Activated CD4-positive, alpha-beta T cell treated with anti-CD3 and anti-CD28 coated beads for 36 hours (primary cell): Measurements from ENCODE around the gene KIAA1191. TPM values are rescaled to one million over a fixed set of nuclear protein-coding genes. Genes with fewer than 3 reads are reported as not detected.
A peak's percentile ranks its signal among the peaks of the same experiment; 100 is the strongest.
"Not testable (repeated sequence)": the region's sequence is repeated elsewhere in the genome, so short reads cannot be mapped to it uniquely, and the experiment has no call there.

Experiments used
- ATAC-seq: fragments of 200-7000 bp; cut with Tn5 transposase; one replicate; pipeline ENCODE4 v1.10.0; 2021; ENCODE audit warnings: mild to moderate bottlenecking, moderate library complexity
- CTCF ChIA-PET: fragments of 350-600 bp; sonication (Branson Sonifier 250); formaldehyde crosslinking; loops from one replicate; lab custom pipeline; 2021; ENCODE audit warnings: antibody characterized with exemption; lab: Charles Lee
- POLR2A ChIA-PET: fragments of 350-600 bp; sonication (Branson Sonifier 250); formaldehyde crosslinking; loops from one replicate; lab custom pipeline; 2021; ENCODE audit warnings: antibody characterized with exemption, inconsistent platforms; lab: Charles Lee
- DNase-seq: peaks from one replicate; pipeline ENCODE4 v3.0.0-alpha.2; 2020
- H3K27ac Mint-ChIP-seq: one replicate; pipeline ENCODE4 v1.8.0; 2021; ENCODE audit warnings: mixed read lengths
- H3K27me3 Mint-ChIP-seq: one replicate; pipeline ENCODE4 v1.8.0; 2021; ENCODE audit warnings: mixed read lengths
- H3K36me3 Mint-ChIP-seq: one replicate; pipeline ENCODE4 v1.8.0; 2021; ENCODE audit warnings: low read depth, mixed read lengths
- H3K4me1 Mint-ChIP-seq: one replicate; pipeline ENCODE4 v1.8.0; 2021; ENCODE audit warnings: mixed read lengths
- H3K4me3 Mint-ChIP-seq: one replicate; pipeline ENCODE4 v1.8.0; 2021; ENCODE audit warnings: mild to moderate bottlenecking, moderate library complexity, mixed read lengths
- H3K9me3 Mint-ChIP-seq: one replicate; pipeline ENCODE4 v1.8.0; 2021; ENCODE audit warnings: low read depth, mixed read lengths
- intact Hi-C, 2 experiments: fragments of 100-400 bp; cut with DNase I in 1 of 2; cut with micrococcal nuclease in 1 of 2; formaldehyde crosslinking; loops; one replicate each; pipeline versions ENCODE4 v1.14.2 to v1.15.1; 2022 to 2024; cut with DNase I, micrococcal nuclease
- total RNA-seq, 2 experiments: library from RNA; stranded (reverse); gene quantifications; one replicate each; pipeline ENCODE4 v1.2.3, GENCODE V29; 2021

Gene KIAA1191
- total RNA-seq: 10 to 100 TPM; 42.2 to 52.6 TPM

- POLR2A ChIA-PET: interaction anchor here (1.1 to 1.9 kb wide), 2 partner anchors 10 to 28 kb away, joined by 4 read pairs; no protein-coding TSS in a partner anchor
- H3K27me3 Mint-ChIP-seq: no peaks in the 10 kb centered on the region
- H3K4me1 Mint-ChIP-seq: peaks cover 32% of the 10 kb centered on the region
- peak; percentile 97 for DNase-seq
- no peaks in the 10 kb centered on the region for H3K9me3 Mint-ChIP-seq
- H3K36me3 Mint-ChIP-seq: peaks cover 23% of the 10 kb centered on the region
- intact Hi-C loops: loop anchor here (1.0 to 10.0 kb wide), 7 partner anchors 28 to 993 kb away; partner anchors contain the start of genes FAF2 (in 2 of the 2), RNF44 (in 2 of the 2), SIMC1 (in 2 of the 2) and LMAN2 (in 1 of the 2)
- peak within 1 kb of the TSS; percentile 94 for H3K27ac Mint-ChIP-seq
- H3K4me3 Mint-ChIP-seq: peak within 1 kb of the TSS; percentile 95
- CTCF ChIA-PET: interaction anchor here (1.2 to 1.6 kb wide), 2 partner anchors 11 to 19 kb away, joined by 3 to 4 read pairs; no protein-coding TSS in a partner anchor
- peak; percentile 91 for ATAC-seq
Observed at GRCh38 chr5:176361437-176362232, at the start of gene KIAA1191. Gene KIAA1191, minus strand, starts transcription at chr5:176361764. Its CDS starts 2,256 bp downstream, at chr5:176359508.

GRCh38 chr5:176410486-176411180, 49.1 kb upstream of the KIAA1191 start:
- Mint-ChIP-seq H3K4me1 (peaks cover 28% of the 10 kb centered on the region), H3K36me3 (peaks cover 8% of the 10 kb centered on the region), H3K27me3 (no peaks in the 10 kb centered on the region), H3K9me3 (no peaks in the 10 kb centered on the region), H3K27ac (no peak overlapping the region), H3K4me3 (no peak overlapping the region)
- ChIA-PET CTCF (interaction anchor here (0.6 to 0.9 kb wide), 3 partner anchors 74 to 249 kb away, joined by 3 to 4 read pairs (median 3); no protein-coding TSS in a partner anchor), POLR2A (no interaction called here)
- ATAC-seq (no peak), DNase-seq (no peak)
- intact Hi-C loops: loop anchor here in 1 of 2 experiments (10.0 kb wide), 2 partner anchors 134 to 164 kb away; partner anchors contain the start of gene CDHR2

GRCh38 chr5:176409765-176410164, 48.2 kb upstream of the KIAA1191 start:
- DNase-seq: no peak
- Mint-ChIP-seq H3K4me3 (no peak overlapping the region), H3K36me3 (peaks cover 8% of the 10 kb centered on the region), H3K27ac (no peak overlapping the region), H3K27me3 (no peaks in the 10 kb centered on the region), H3K4me1 (peaks cover 21% of the 10 kb centered on the region), H3K9me3 (no peaks in the 10 kb centered on the region)
- POLR2A ChIA-PET: no interaction called here
- ATAC-seq: no peak
- CTCF ChIA-PET: interaction anchor here (0.8 kb wide), 1 partner anchor 90 kb away, joined by 4 read pairs; no protein-coding TSS in a partner anchor
- intact Hi-C loops: loop anchor here in 1 of 2 experiments (10.0 kb wide), 2 partner anchors 135 to 165 kb away; partner anchors contain the start of gene CDHR2

GRCh38 chr5:176408590-176408989, 47.0 kb upstream of the KIAA1191 start:
- H3K4me1 Mint-ChIP-seq: peaks cover 9% of the 10 kb centered on the region
- intact Hi-C loops: no loop called here
- CTCF ChIA-PET: interaction anchor here (0.9 kb wide), 1 partner anchor 677 kb away, joined by 4 read pairs; no protein-coding TSS in a partner anchor

GRCh38 chr5:176408252-176408573, 46.6 kb upstream of the KIAA1191 start:
- H3K9me3 Mint-ChIP-seq, POLR2A ChIA-PET, H3K27me3 Mint-ChIP-seq, H3K27ac Mint-ChIP-seq, H3K36me3 Mint-ChIP-seq, H3K4me1 Mint-ChIP-seq, DNase-seq, H3K4me3 Mint-ChIP-seq, ATAC-seq, intact Hi-C loops: not testable (repeated sequence)
- CTCF ChIA-PET: interaction anchor here (0.9 to 1.3 kb wide), 2 partner anchors 8 to 678 kb away, joined by 4 to 6 read pairs; partner anchors contain the start of gene CLTB

More at GRCh38 chr5:176408590-176408989, 47.0 kb upstream of the KIAA1191 start:
- Mint-ChIP-seq H3K27me3 (no peaks in the 10 kb centered on the region), H3K9me3 (no peaks in the 10 kb centered on the region), H3K27ac (no peak overlapping the region), H3K4me3 (no peak overlapping the region), H3K36me3 (peaks cover 8% of the 10 kb centered on the region)
- ATAC-seq: no peak
- no peak for DNase-seq
- POLR2A ChIA-PET: no interaction called here

GRCh38 chr5:176407456-176408251, 46.1 kb upstream of the KIAA1191 start:
- CTCF ChIA-PET: interaction anchor here (1.3 kb wide), 1 partner anchor 9 kb away, joined by 6 read pairs; the partner anchor contains the start of gene CLTB
- H3K9me3 Mint-ChIP-seq: no peaks in the 10 kb centered on the region

GRCh38 chr5:176406436-176407052, 45.0 kb upstream of the KIAA1191 start:
- H3K4me1 Mint-ChIP-seq: peaks cover 2% of the 10 kb centered on the region
- POLR2A ChIA-PET: interaction anchor here (0.6 kb wide), 1 partner anchor 616 kb away, joined by 3 read pairs; the partner anchor contains the start of gene ZNF346
- intact Hi-C loops: no loop called here

More at GRCh38 chr5:176407456-176408251, 46.1 kb upstream of the KIAA1191 start:
- intact Hi-C loops: no loop called here
- ATAC-seq (no peak), DNase-seq (no peak)
- peaks cover 8% of the 10 kb centered on the region for H3K36me3 Mint-ChIP-seq
- no peaks in the 10 kb centered on the region for H3K27me3 Mint-ChIP-seq
- H3K4me3 Mint-ChIP-seq: no peak overlapping the region
- H3K27ac Mint-ChIP-seq: no peak overlapping the region
- H3K4me1 Mint-ChIP-seq: peaks cover 5% of the 10 kb centered on the region
- POLR2A ChIA-PET: no interaction called here

GRCh38 chr5:176405656-176406435, 44.3 kb upstream of the KIAA1191 start:
- CTCF ChIA-PET: no interaction called here
- H3K27me3 Mint-ChIP-seq: no peaks in the 10 kb centered on the region
- H3K27ac Mint-ChIP-seq: no peak overlapping the region
- POLR2A ChIA-PET: interaction anchor here (0.6 kb wide), 2 partner anchors 286 to 617 kb away, joined by 3 read pairs; partner anchors contain the start of gene ZNF346
- DNase-seq (no peak), ATAC-seq (no peak)
- H3K4me3 Mint-ChIP-seq: no peak overlapping the region
- intact Hi-C loops: no loop called here
- no peaks in the 10 kb centered on the region for H3K9me3 Mint-ChIP-seq
- peaks cover 11% of the 10 kb centered on the region for H3K36me3 Mint-ChIP-seq
- no peaks in the 10 kb centered on the region for H3K4me1 Mint-ChIP-seq

More at GRCh38 chr5:176406436-176407052, 45.0 kb upstream of the KIAA1191 start:
- H3K27me3 Mint-ChIP-seq: no peaks in the 10 kb centered on the region
- DNase-seq (no peak), ATAC-seq (no peak)
- H3K4me3 Mint-ChIP-seq: no peak overlapping the region
- H3K27ac Mint-ChIP-seq: no peak overlapping the region
- CTCF ChIA-PET: no interaction called here
- H3K9me3 Mint-ChIP-seq: no peaks in the 10 kb centered on the region
- peaks cover 12% of the 10 kb centered on the region for H3K36me3 Mint-ChIP-seq

- ATAC-seq: no peak
- POLR2A ChIA-PET: no interaction called here
- CTCF ChIA-PET: no interaction called here
Observed at GRCh38 chr5:176401281-176402205, 40.0 kb upstream of the KIAA1191 start.

More at GRCh38 chr5:176401281-176402205, 40.0 kb upstream of the KIAA1191 start:
- Mint-ChIP-seq H3K36me3 (peaks cover 11% of the 10 kb centered on the region), H3K27me3 (no peaks in the 10 kb centered on the region), H3K4me3 (no peak overlapping the region), H3K9me3 (no peaks in the 10 kb centered on the region), H3K27ac (no peak overlapping the region), H3K4me1 (no peaks in the 10 kb centered on the region)
- no peak for DNase-seq
- intact Hi-C loops: no loop called here
